ENCODE results near the gene OR51V1.
"Not testable (repeated sequence)": the region's sequence is repeated elsewhere in the genome, so short reads cannot be mapped to it uniquely, and the experiment has no call there.

Gene OR51V1

GRCh38 chr11:5200582-5200981 is at the start of gene OR51V1:
Gene OR51V1 (minus strand): TSS chr11:5200682. CDS start chr11:5200682, 0 bp downstream.
- no peak for DNase-seq

- not testable (repeated sequence) for DNase-seq
These were observed 49.4 kb upstream of the OR51V1 start, which contains the start of gene HBG1 for GRCh38 chr11:5249807-5250396. Gene HBG1 (minus strand): TSS chr11:5249857. CDS start chr11:5249804, 53 bp downstream.

GRCh38 chr11:5248498-5248897 is 48.0 kb upstream of the OR51V1 start:
- DNase-seq = not testable (repeated sequence)

GRCh38 chr11:5247472-5248192 is 47.1 kb upstream of the OR51V1 start:
- DNase-seq = no peak

GRCh38 chr11:5246772-5247471 is 46.4 kb upstream of the OR51V1 start:
- no peak for DNase-seq

GRCh38 chr11:5245155-5245554 is 44.7 kb upstream of the OR51V1 start:
- no peak for DNase-seq

GRCh38 chr11:5243816-5244180 is 43.3 kb upstream of the OR51V1 start:
- DNase-seq = no peak

- no peak for DNase-seq
These were observed 42.7 kb upstream of the OR51V1 start for GRCh38 chr11:5242933-5243815.

GRCh38 chr11:5242208-5242607 is 41.7 kb upstream of the OR51V1 start:
- DNase-seq = no peak

GRCh38 chr11:5241458-5241857 is 41.0 kb upstream of the OR51V1 start:
- no peak for DNase-seq

GRCh38 chr11:5240458-5240857 is 40.0 kb upstream of the OR51V1 start:
- no peak for DNase-seq

GRCh38 chr11:5240056-5240455 is 39.6 kb upstream of the OR51V1 start:
- no peak for DNase-seq

- no peak for DNase-seq
These were observed 38.6 kb upstream of the OR51V1 start for GRCh38 chr11:5239046-5239445.

GRCh38 chr11:5238486-5238885 is 38.0 kb upstream of the OR51V1 start:
- DNase-seq = no peak

- DNase-seq = no peak
These were observed 36.9 kb upstream of the OR51V1 start for GRCh38 chr11:5237420-5237819.

- no peak for DNase-seq
These were observed 35.0 kb upstream of the OR51V1 start for GRCh38 chr11:5235364-5236095.

- DNase-seq = no peak
These were observed 33.9 kb upstream of the OR51V1 start, which contains the start of gene HBD for GRCh38 chr11:5234381-5234834. Gene HBD (minus strand): TSS chr11:5234483. CDS start chr11:5234433, 50 bp downstream.

- DNase-seq = no peak
These were observed 32.8 kb upstream of the OR51V1 start for GRCh38 chr11:5233307-5233706.

GRCh38 chr11:5232821-5233220 is 32.3 kb upstream of the OR51V1 start:
- DNase-seq = no peak

GRCh38 chr11:5232176-5232575 is 31.7 kb upstream of the OR51V1 start:
- no peak for DNase-seq

- DNase-seq = no peak
These were observed 30.6 kb upstream of the OR51V1 start for GRCh38 chr11:5231111-5231510.

- no peak for DNase-seq
These were observed 29.8 kb upstream of the OR51V1 start for GRCh38 chr11:5230266-5230665.
